GM18868 (cell line): ENCODE data around the gene TAC1.
"Not testable (repeated sequence)": the region's sequence is repeated elsewhere in the genome, so short reads cannot be mapped to it uniquely, and the experiment has no call there.

ENCODE experiments used
- ATAC-seq: cut with Tn5 transposase; IDR thresholded peaks from one replicate; pipeline ENCODE4 v1.9.1; 2021; ENCODE audit warnings: mild to moderate bottlenecking, moderate library complexity; ENCODE audit not compliant: unreplicated experiment

Gene TAC1

GRCh38 chr7:97731736-97732564 lies at the start of gene TAC1:
TSS of gene TAC1 (plus strand) at chr7:97732086. CDS start at chr7:97732613, 527 bp downstream.
- no peak for ATAC-seq

GRCh38 chr7:97685952-97686351 lies 45.9 kb upstream of the TAC1 start:
- no peak for ATAC-seq

GRCh38 chr7:97693586-97693985 lies 38.3 kb upstream of the TAC1 start:
- ATAC-seq: no peak

- no peak for ATAC-seq
Observed at GRCh38 chr7:97694355-97694754, 37.5 kb upstream of the TAC1 start.

GRCh38 chr7:97697396-97697795 lies 34.5 kb upstream of the TAC1 start:
- no peak for ATAC-seq

- no peak for ATAC-seq
Observed at GRCh38 chr7:97722386-97722785, 9.5 kb upstream of the TAC1 start.

GRCh38 chr7:97732565-97733275 lies 834 bp downstream of the TAC1 start:
- ATAC-seq: no peak

GRCh38 chr7:97733276-97734161 lies 1.6 kb downstream of the TAC1 start:
- no peak for ATAC-seq

- no peak for ATAC-seq
Observed at GRCh38 chr7:97734255-97734654, 2.4 kb downstream of the TAC1 start.

GRCh38 chr7:97735075-97735474 lies 3.2 kb downstream of the TAC1 start:
- no peak for ATAC-seq

GRCh38 chr7:97748482-97748881 lies 16.6 kb downstream of the TAC1 start:
- ATAC-seq: no peak

GRCh38 chr7:97751566-97751965 lies 19.7 kb downstream of the TAC1 start:
- no peak for ATAC-seq

- no peak for ATAC-seq
Observed at GRCh38 chr7:97752215-97752614, 20.3 kb downstream of the TAC1 start.

GRCh38 chr7:97757824-97758223 lies 25.9 kb downstream of the TAC1 start:
- no peak for ATAC-seq

- ATAC-seq: no peak
Observed at GRCh38 chr7:97770850-97771249, 39.0 kb downstream of the TAC1 start.

GRCh38 chr7:97771576-97771975 lies 39.7 kb downstream of the TAC1 start:
- no peak for ATAC-seq

GRCh38 chr7:97772045-97772901 lies 40.4 kb downstream of the TAC1 start:
- ATAC-seq: no peak

- ATAC-seq: not testable (repeated sequence)
Observed at GRCh38 chr7:97786398-97786797, 54.5 kb downstream of the TAC1 start.
